Umbilical cord (tissue), 2 donors: ENCODE results near the gene KCTD8. TPM values are rescaled to one million over a fixed set of nuclear protein-coding genes. Genes with fewer than 3 reads are reported as not detected.
"Not testable (repeated sequence)": the region's sequence is repeated elsewhere in the genome, so short reads cannot be mapped to it uniquely, and the experiment has no call there.

Source experiments
- DNase-seq: peaks from one replicate; pipeline ENCODE4 v3.0.0-alpha.2; 2015; ENCODE audit warnings: low spot score
- total RNA-seq: library from RNA; depleted of rRNA; stranded (reverse); fragments of >200 nt; gene quantifications from one replicate; pipeline ENCODE4 v1.2.3, GENCODE V29; 2014; ENCODE audit warnings: low replicate concordance; ENCODE audit not compliant: insufficient read depth

The KCTD8 gene
- total RNA-seq, 1 donor from 2014 or later = 3.1 TPM

GRCh38 chr4:44326741-44327140, 121.9 kb downstream of the KCTD8 start:
- peak; percentile 1 for DNase-seq

DNA sequence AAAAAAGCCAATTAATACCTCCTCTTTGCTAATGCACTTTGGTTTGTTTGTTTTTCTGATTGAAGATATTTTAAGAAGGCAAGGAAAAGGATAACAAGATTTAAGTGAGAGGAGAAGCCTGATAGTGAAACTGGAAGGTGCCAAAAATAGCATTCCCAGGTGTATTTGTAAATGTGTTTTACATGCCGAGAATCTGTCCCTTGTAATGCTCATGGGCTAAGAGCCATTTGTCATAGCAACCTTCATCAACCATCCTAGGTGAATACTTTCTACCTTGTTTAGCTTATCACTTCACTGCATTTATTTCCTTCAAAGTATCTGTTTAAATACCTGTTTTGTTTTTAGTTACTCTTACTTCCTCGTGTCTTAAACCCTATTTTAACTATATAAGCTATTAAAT, 127.8 kb downstream of the KCTD8 start:
- no peak for DNase-seq

DNA sequence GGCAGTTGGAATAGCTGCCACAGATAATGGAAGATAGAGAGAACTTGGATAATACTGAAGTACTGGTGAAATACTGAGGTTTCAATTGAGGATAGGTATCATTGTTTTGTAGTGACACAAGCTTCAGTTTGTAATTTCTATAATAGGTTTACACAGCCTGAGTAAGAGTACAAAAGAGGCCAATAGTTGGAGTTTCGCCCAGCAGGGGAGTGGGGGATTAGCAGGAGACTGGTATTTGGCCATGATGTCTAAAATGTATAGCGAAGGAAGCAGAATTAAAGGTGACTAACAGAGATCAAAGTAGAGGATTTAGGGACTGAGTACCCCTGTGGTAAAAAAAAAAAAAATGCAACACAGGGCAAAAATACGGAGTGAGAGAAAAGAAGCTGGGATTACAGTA, 129.5 kb downstream of the KCTD8 start:
- no peak for DNase-seq

DNA sequence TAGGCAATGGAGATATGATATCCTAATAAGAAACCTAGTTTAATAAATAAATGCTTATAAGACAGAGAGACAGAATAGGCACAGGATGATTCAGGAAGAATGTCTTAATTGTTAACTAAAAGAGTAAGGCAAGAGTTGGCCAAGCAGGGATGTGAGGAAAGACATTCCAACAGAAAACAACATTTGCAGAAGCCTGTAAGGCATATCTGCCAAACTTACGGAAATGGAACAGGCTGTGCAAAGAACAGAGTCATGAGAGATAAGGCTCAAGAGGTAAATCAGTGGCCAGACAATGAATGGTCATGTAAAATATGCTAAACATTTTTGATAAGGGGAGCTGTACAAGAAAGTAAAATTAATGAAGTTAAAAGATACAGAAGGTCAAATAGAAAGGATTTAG, 134.9 kb downstream of the KCTD8 start:
- no peak for DNase-seq

GRCh38 chr4:44287505-44287904, 161.1 kb downstream of the KCTD8 start:
- DNase-seq = no peak

DNA sequence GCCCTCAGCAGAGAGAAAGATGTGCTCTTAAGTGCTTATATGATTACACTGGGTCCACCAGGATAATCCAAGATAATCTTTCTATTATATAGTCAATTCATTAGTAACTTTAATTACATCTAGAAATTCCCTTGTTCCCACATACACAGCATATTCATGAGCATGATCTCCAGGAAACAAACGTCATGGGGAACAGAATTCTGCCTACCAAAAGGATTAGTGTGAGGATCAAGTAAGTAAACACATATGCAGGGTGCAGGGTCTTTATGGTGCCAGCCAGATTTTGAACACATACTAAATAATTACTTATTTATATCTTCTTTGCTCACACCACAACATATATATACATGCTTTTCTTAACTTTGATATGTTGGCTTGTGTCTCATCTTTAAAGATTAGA, 169.1 kb downstream of the KCTD8 start:
- DNase-seq = no peak

- DNase-seq = no peak
Observed at GRCh38 chr4:44279066-44279465, 169.5 kb downstream of the KCTD8 start.

- DNase-seq = no peak
Observed at GRCh38 chr4:44257461-44257860, 191.1 kb downstream of the KCTD8 start.

DNA sequence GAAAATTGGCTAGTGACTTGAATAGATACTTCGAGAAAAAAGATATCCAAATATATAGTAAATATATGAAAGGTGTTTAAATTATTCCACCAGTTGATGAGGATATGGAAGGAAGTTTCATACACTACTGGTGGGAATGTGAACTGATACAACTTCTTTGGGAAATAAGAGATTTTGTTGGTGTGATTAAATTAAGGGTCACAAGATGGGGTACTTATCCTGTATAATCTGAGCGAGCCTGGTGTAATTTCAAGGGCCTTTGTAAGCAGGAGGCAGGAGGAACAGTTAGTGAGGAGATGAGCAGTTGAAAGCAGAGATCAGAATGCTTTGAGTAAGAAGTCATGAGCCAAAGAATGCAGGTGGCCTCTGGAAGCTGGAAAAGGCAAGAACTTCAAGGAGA, 192.2 kb downstream of the KCTD8 start:
- DNase-seq = no peak

DNA sequence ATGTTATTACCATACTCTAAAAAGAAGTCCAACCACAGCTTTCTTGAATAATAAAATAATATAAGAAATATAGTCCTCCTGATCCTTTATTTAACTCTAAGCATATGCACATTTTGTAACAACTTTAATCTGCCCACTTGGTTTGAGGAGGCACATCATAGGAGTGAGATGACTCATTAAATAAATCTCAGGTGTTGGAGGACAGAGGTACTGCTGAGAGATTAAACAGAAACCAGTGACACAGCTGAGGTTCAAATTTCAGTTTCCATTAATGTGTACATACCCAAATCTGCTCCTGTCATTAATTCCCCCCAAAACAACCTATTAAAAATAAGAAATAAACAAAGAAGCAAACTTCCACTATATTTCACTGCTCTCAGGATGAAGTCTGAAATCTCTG, 211.0 kb downstream of the KCTD8 start:
- no peak for DNase-seq

DNA sequence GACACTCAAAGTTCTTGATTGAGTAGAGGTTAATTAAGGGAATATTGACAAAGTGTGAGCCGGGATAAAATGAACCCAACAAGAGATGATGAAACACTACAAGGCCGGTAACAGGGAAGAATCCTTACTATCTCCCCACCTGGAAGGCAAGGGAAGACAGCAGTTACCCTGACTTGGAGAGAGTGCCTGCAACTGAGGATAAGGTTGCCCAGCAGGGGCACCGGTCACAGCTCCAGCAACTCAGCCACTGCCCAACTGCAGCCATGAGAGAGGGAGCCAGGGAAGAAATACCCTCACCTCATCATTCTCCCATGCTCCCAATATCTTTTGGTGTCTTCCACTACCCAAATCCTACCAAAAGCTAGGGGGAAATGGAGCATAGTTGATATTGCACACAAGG, 212.7 kb downstream of the KCTD8 start:
- DNase-seq = no peak

- DNase-seq = no peak
Observed at GRCh38 chr4:44232262-44232661, 216.3 kb downstream of the KCTD8 start.

DNA sequence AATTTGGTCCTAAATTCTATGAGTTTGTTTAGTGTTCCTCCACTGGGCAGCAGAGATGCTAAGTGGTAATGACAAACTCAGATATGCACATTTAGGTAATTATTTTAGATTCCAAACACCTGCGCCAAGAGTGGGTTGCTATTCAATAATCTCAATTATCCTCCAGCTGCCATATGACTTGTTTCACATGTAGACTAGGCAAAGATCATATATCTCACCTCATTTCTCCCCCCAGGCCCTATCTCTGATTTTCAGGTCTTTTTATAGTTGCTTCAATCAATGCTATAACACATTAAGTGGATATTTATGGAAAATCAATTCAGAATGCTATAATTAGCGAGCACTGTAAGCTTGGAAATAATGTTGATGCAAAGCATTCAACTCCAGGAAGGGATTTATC, 217.6 kb downstream of the KCTD8 start:
- DNase-seq = no peak

- no peak for DNase-seq
Observed at GRCh38 chr4:44228326-44228725, 220.3 kb downstream of the KCTD8 start.

DNA sequence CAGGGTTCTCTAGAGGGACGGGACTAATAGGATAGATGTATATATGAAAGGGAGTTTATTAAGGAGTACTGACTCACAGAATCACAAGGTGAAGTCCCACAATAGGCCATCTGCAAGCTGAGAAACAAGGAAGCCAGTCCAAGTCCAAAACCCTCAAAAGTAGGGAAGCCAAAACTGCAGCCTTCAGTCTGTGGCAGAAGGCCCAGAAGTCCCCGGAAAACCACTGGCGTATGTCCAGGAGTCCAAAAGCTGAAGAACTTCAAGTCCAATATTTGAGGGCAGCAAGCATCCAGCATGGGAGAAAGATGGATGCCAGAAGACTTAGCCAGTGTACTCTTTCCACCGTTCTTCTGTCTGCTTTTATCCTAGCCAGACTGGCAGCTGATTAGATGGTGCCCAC, 227.2 kb downstream of the KCTD8 start:
- DNase-seq = no peak

- DNase-seq = peak; percentile 15
Observed at GRCh38 chr4:44210750-44211149, 237.9 kb downstream of the KCTD8 start.

DNA sequence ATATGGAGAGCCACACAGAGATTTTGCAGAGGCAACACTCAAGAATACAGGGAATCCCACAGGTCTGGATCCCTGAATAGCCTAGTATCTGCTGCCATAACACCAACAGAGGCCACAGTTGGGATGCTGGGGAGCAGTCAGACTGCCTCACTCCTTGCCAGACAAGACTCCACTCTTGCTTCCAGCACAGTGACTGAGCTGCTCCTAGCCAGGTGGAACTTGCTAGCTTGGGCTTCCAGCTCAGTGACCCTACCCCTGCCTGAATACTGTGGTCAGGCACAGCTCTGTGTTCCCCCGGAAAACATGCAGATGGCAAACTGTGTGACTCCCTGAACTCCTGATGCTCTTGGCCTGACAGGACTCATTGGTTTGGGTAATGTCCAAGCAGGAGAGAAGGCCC, 251.8 kb downstream of the KCTD8 start:
- DNase-seq = no peak

- DNase-seq = peak; percentile 4
Observed at GRCh38 chr4:44194365-44194764, 254.2 kb downstream of the KCTD8 start.

DNA sequence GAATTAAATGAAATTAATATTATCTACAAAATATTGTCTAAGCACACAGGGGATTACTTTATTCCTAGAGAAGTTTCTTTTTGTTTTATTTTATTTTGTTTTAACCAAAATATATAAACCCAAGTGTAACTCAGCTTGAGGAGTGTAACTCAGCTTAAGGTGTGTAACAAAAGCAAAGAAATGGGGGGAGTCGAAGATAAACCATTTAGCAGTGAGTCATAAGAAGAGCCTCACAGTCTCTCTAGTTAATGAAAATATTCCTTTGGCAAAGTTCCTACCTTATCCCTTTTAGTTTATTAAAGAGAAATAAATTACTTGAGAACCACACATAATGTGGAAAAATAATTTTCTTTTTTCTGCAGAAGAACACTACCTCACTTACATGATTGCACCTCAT, 261.8 kb downstream of the KCTD8 start:
- no peak for DNase-seq

GRCh38 chr4:44186096-44186849, 262.3 kb downstream of the KCTD8 start:
- DNase-seq = no peak

- not testable (repeated sequence) for DNase-seq
Observed at GRCh38 chr4:44181491-44182349, 266.9 kb downstream of the KCTD8 start.

- DNase-seq = not testable (repeated sequence)
Observed at GRCh38 chr4:44167766-44168165, 280.8 kb downstream of the KCTD8 start.

GRCh38 chr4:44165938-44166337, 282.7 kb downstream of the KCTD8 start:
- no peak for DNase-seq
